OCI-LY1 (cell line): ENCODE data around the gene ACSL1.

Experiments used
- H2AFZ ChIP-seq: fragments of 200-600 bp; sonication (generic), shearing (Covaris generic); 2 replicates; pipeline ENCODE4 v1.6.0; 2014; ENCODE audit warnings: antibody characterized with exemption, mild to moderate bottlenecking, low read length
- H3F3A ChIP-seq: fragments of 200-600 bp; sonication (generic), shearing (Covaris generic); 2 replicates; pipeline ENCODE4 v1.6.0; 2014; ENCODE audit warnings: mild to moderate bottlenecking, antibody characterized with exemption, low read length, moderate library complexity; ENCODE audit not compliant: insufficient read depth
- H3K27ac ChIP-seq: fragments of 200-600 bp; sonication (generic); 2 replicates; pipeline ENCODE4 v1.5.1; 2014; ENCODE audit warnings: low read length, mixed run types, mild to moderate bottlenecking, low read depth; ENCODE audit not compliant: poor library complexity, severe bottlenecking
- H3K27me3 ChIP-seq: fragments of 200-600 bp; sonication (generic); 2 replicates; pipeline ENCODE4 v1.6.0; 2014; ENCODE audit warnings: antibody characterized with exemption, mild to moderate bottlenecking, low read length, moderate library complexity; ENCODE audit not compliant: insufficient read depth
- H3K36me3 ChIP-seq: fragments of 200-600 bp; sonication (generic); 2 replicates; pipeline ENCODE4 v1.6.1; 2014; ENCODE audit warnings: mild to moderate bottlenecking, antibody characterized with exemption, low read length, moderate library complexity, mixed read lengths; ENCODE audit not compliant: insufficient read depth
- H3K4me1 ChIP-seq: fragments of 200-600 bp; sonication (generic); 2 replicates; pipeline ENCODE4 v1.5.1; 2014; ENCODE audit warnings: mild to moderate bottlenecking, low read length, moderate library complexity; ENCODE audit not compliant: insufficient read depth, severe bottlenecking
- H3K4me2 ChIP-seq: fragments of 200-600 bp; sonication (generic), shearing (Covaris generic); 2 replicates; pipeline ENCODE4 v1.6.1; 2014; ENCODE audit warnings: low read length
- H3K4me3 ChIP-seq: fragments of 200-600 bp; sonication (generic); 2 replicates; pipeline ENCODE4 v1.5.1; 2014; ENCODE audit warnings: low read length, low read depth, mild to moderate bottlenecking, mixed read lengths; ENCODE audit not compliant: poor library complexity, severe bottlenecking
- H3K79me2 ChIP-seq: fragments of 200-600 bp; shearing (Covaris generic); 2 replicates; pipeline ENCODE4 v1.6.1; 2016; ENCODE audit warnings: mixed run types, low read length, mixed read lengths; ENCODE audit not compliant: insufficient read depth
- H3K9ac ChIP-seq: fragments of 200-600 bp; sonication (generic), shearing (Covaris generic); 2 replicates; pipeline ENCODE4 v1.6.1; 2014; ENCODE audit warnings: mild to moderate bottlenecking, low read length, mixed read lengths
- H3K9me2 ChIP-seq: fragments of 200-600 bp; sonication (generic), shearing (Covaris generic); 2 replicates; pipeline ENCODE4 v1.6.1; 2014; ENCODE audit warnings: low read depth, mild to moderate bottlenecking, low read length, mixed read lengths
- H3K9me3 ChIP-seq: fragments of 200-600 bp; shearing (Covaris generic); 2 replicates; pipeline ENCODE4 v1.6.1; 2014; ENCODE audit warnings: low read length, mixed read lengths
- H4K20me1 ChIP-seq: fragments of 200-600 bp; sonication (generic), shearing (Covaris generic); 2 replicates; pipeline ENCODE4 v1.6.0; 2016; ENCODE audit warnings: mild to moderate bottlenecking, low read length; ENCODE audit not compliant: insufficient read depth
- CTCF ChIP-seq: fragments of 200-600 bp; sonication (generic), shearing (Covaris generic); IDR thresholded peaks from 2 replicates; pipeline ENCODE4 v1.5.1; 2017; ENCODE audit warnings: mild to moderate bottlenecking, antibody characterized with exemption, low read length, moderate library complexity, mixed read lengths
- EZH2 ChIP-seq: fragments of 200-600 bp; sonication (generic), shearing (Covaris generic); IDR thresholded peaks from 2 replicates; pipeline ENCODE4 v1.8.0; 2017; ENCODE audit warnings: borderline replicate concordance, mixed run types, mild to moderate bottlenecking, antibody characterized with exemption, low read length, moderate library complexity, mixed read lengths

The ACSL1 gene

GRCh38 chr4:184870718-184871117 lies 45.0 kb upstream of the ACSL1 start:
- H3K9ac ChIP-seq: no peak overlapping the region
- H3K9me2 ChIP-seq: no peaks in the 10 kb centered on the region
- TF ChIP-seq EZH2 (no peak), CTCF (no peak)
- H4K20me1 ChIP-seq: no peaks in the 10 kb centered on the region
- no peaks in the 10 kb centered on the region for H3K79me2 ChIP-seq
- no peak overlapping the region for H2AFZ ChIP-seq
- no peak overlapping the region for H3K4me2 ChIP-seq
- H3K27me3 ChIP-seq: no peaks in the 10 kb centered on the region
- H3K27ac ChIP-seq: no peak overlapping the region
- no peaks in the 10 kb centered on the region for H3K9me3 ChIP-seq
- no peaks in the 10 kb centered on the region for H3K4me1 ChIP-seq
- H3K4me3 ChIP-seq: no peak overlapping the region
- H3F3A ChIP-seq: no peaks in the 10 kb centered on the region
- no peaks in the 10 kb centered on the region for H3K36me3 ChIP-seq

GRCh38 chr4:184868623-184869022 lies 42.9 kb upstream of the ACSL1 start:
- H3K9ac ChIP-seq: no peak overlapping the region
- no peaks in the 10 kb centered on the region for H3K4me1 ChIP-seq
- H3K9me2 ChIP-seq: no peaks in the 10 kb centered on the region
- no peaks in the 10 kb centered on the region for H3F3A ChIP-seq
- no peaks in the 10 kb centered on the region for H3K9me3 ChIP-seq
- H3K4me3 ChIP-seq: no peak overlapping the region
- H3K27ac ChIP-seq: no peak overlapping the region
- H3K79me2 ChIP-seq: no peaks in the 10 kb centered on the region
- no peaks in the 10 kb centered on the region for H3K27me3 ChIP-seq
- H3K4me2 ChIP-seq: no peak overlapping the region
- no peak for TF ChIP-seq CTCF
- TF ChIP-seq EZH2: no peak
- H4K20me1 ChIP-seq: no peaks in the 10 kb centered on the region
- H3K36me3 ChIP-seq: no peaks in the 10 kb centered on the region
- no peak overlapping the region for H2AFZ ChIP-seq

- Histone ChIP-seq H3K36me3 (no peaks in the 10 kb centered on the region), H3K79me2 (no peaks in the 10 kb centered on the region), H3K4me1 (no peaks in the 10 kb centered on the region), H3K4me2 (no peak overlapping the region), H3K27ac (no peak overlapping the region), H3K9me3 (no peaks in the 10 kb centered on the region), H2AFZ (no peak overlapping the region), H4K20me1 (no peaks in the 10 kb centered on the region), H3F3A (no peaks in the 10 kb centered on the region), H3K9me2 (no peaks in the 10 kb centered on the region), H3K27me3 (no peaks in the 10 kb centered on the region), H3K9ac (no peak overlapping the region), H3K4me3 (no peak overlapping the region)
- TF ChIP-seq CTCF (no peak), EZH2 (no peak)
Observed at GRCh38 chr4:184863916-184864315, 38.1 kb upstream of the ACSL1 start.
